K562 (cell line): ENCODE measurements around the gene EXOG. TPM values are rescaled to one million over a fixed set of nuclear protein-coding genes. Genes with fewer than 3 reads are reported as not detected.

ENCODE experiments used
- C11orf30 ChIP-seq: fragments of 450-650 bp; IDR thresholded peaks from 2 replicates; pipeline ENCODE4 v1.6.1; 2016; ENCODE audit warnings: low read depth, mild to moderate bottlenecking
- FOXM1 ChIP-seq, 2 experiments: fragments of 450-650 bp in 1 of 2; sonication (generic) in 1 of 2; formaldehyde crosslinking in 1 of 2; IDR thresholded peaks; 2 replicates each; pipeline versions ENCODE4 v1.6.1 to v1.9.0; 2017 to 2022; ENCODE audit warnings: low read depth in 2 of 2, mild to moderate bottlenecking in 2 of 2, missing genetic modification reagents in 1 of 2, moderate library complexity in 1 of 2
- MEIS2 ChIP-seq: fragments of 450-650 bp; IDR thresholded peaks from 2 replicates; pipeline ENCODE4 v1.6.1; 2014; ENCODE audit warnings: mild to moderate bottlenecking; ENCODE audit not compliant: partially characterized antibody
- NEUROD1 ChIP-seq: fragments of 150-350 bp; IDR thresholded peaks from 2 replicates; pipeline ENCODE4 v1.6.1; 2014; ENCODE audit warnings: borderline replicate concordance, low read length, low read depth; ENCODE audit not compliant: partially characterized antibody
- PHB ChIP-seq: fragments of 250-450 bp; sonication (Bioruptor Pico); IDR thresholded peaks from 2 replicates; pipeline ENCODE4 v1.5.0; 2021
- SMAD4 ChIP-seq: fragments of 250-450 bp; sonication (Bioruptor Pico); conservative IDR thresholded peaks from 2 replicates; pipeline ENCODE4 v1.8.0; 2021; ENCODE audit warnings: inconsistent platforms, mild to moderate bottlenecking, moderate library complexity
- YBX1 ChIP-seq: fragments of 450-650 bp; IDR thresholded peaks from 2 replicates; pipeline ENCODE4 v1.7.1; 2016; ENCODE audit warnings: mild to moderate bottlenecking
- polyA plus RNA-seq, 8 experiments: library from polyadenylated mRNA; depleted of rRNA in 4 of 8; stranded (reverse) in 5 of 8; unstranded in 3 of 8; fragments of >200 nt; fragmentation: Nextera tagmentation in 2 of 8; fragmentation: Illumina TruSeq in 1 of 8; extraction: Ambion mirVana in 2 of 8; extraction: Trizol in 1 of 8; gene quantifications; 2 replicates each; pipeline versions ENCODE4 v1.2.1 to v1.2.3, GENCODE V29; 2011 to 2014; ENCODE audit warnings: inconsistent platforms in 1 of 8, missing spikeins in 1 of 8
- total RNA-seq, 7 experiments: library from RNA; depleted of rRNA in 6 of 7; stranded (reverse); fragments of >200 nt in 6 of 7; fragmentation: Illumina TruSeq in 2 of 7; extraction: Trizol in 2 of 7; gene quantifications; 2 replicates each; pipeline versions ENCODE4 v1.2.1 to v1.2.3, GENCODE V29; 2011 to 2021; ENCODE audit warnings: low replicate concordance in 1 of 7
- TF ChIP-seq, protein P1 (sequence below): fragments of 200-600 bp; sonication (generic); IDR thresholded peaks from one replicate; pipeline ENCODE4 v1.6.1; 2012; ENCODE audit warnings: mild to moderate bottlenecking, low read depth, low read length, inconsistent platforms
- TF ChIP-seq, protein P2 (sequence below): sonication (generic); formaldehyde crosslinking; IDR thresholded peaks from 2 replicates; pipeline ENCODE4 v1.8.1; 2023; ENCODE audit warnings: mild to moderate bottlenecking, missing genetic modification reagents
- TF ChIP-seq, protein P3 (sequence below): fragments of 250-450 bp; sonication (Bioruptor Pico); IDR thresholded peaks from 2 replicates; pipeline ENCODE4 v1.8.0; 2021; ENCODE audit warnings: mild to moderate bottlenecking, moderate library complexity
- TF ChIP-seq, protein P4 (sequence below): fragments of 250-450 bp; sonication (Bioruptor Pico); IDR thresholded peaks from 2 replicates; pipeline ENCODE4 v1.5.1; 2021; ENCODE audit warnings: mild to moderate bottlenecking

EXOG gene
- total and polyA plus RNA-seq, 9 of the 15 experiments (the other 6 are each of a cell fraction or from before 2014, with no cell fraction given), result 10.8 to 21.7 (median 14.8) TPM

DNA sequence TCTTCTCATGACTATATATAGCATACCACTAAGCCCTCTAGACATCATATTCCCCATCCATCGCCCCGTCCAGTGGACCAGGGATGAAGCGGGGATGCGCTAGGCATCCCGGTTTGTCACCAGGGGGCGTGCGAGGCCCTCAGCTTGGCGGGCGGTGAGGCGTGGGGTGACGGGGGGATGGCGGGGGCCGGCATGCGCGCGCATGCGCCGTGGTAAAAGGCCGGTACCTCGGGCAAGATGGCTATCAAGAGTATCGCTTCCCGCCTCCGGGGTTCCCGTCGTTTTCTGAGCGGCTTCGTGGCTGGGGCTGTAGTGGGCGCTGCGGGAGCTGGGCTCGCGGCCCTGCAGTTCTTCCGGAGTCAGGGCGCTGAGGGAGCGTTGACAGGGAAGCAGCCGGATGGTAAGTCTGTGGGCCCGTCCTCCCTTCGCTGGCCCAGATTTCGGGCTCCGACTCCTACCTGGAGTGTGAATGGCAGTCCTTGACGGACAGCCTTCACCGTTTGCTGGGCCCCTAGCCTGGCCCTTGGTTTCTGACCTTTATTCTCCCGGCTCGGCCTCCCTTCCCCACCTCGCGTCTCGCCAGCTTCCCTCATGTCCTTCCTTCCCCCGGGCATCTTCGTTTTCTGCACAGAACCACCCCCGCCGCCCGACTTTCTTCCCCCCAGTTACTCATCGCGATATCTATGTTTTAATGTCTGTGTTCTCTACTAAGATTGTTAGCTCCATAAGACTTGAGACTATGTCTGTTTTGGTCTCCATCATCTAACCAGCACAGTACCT is at the start of gene EXOG (continued):
- TF ChIP-seq, protein P1, sequence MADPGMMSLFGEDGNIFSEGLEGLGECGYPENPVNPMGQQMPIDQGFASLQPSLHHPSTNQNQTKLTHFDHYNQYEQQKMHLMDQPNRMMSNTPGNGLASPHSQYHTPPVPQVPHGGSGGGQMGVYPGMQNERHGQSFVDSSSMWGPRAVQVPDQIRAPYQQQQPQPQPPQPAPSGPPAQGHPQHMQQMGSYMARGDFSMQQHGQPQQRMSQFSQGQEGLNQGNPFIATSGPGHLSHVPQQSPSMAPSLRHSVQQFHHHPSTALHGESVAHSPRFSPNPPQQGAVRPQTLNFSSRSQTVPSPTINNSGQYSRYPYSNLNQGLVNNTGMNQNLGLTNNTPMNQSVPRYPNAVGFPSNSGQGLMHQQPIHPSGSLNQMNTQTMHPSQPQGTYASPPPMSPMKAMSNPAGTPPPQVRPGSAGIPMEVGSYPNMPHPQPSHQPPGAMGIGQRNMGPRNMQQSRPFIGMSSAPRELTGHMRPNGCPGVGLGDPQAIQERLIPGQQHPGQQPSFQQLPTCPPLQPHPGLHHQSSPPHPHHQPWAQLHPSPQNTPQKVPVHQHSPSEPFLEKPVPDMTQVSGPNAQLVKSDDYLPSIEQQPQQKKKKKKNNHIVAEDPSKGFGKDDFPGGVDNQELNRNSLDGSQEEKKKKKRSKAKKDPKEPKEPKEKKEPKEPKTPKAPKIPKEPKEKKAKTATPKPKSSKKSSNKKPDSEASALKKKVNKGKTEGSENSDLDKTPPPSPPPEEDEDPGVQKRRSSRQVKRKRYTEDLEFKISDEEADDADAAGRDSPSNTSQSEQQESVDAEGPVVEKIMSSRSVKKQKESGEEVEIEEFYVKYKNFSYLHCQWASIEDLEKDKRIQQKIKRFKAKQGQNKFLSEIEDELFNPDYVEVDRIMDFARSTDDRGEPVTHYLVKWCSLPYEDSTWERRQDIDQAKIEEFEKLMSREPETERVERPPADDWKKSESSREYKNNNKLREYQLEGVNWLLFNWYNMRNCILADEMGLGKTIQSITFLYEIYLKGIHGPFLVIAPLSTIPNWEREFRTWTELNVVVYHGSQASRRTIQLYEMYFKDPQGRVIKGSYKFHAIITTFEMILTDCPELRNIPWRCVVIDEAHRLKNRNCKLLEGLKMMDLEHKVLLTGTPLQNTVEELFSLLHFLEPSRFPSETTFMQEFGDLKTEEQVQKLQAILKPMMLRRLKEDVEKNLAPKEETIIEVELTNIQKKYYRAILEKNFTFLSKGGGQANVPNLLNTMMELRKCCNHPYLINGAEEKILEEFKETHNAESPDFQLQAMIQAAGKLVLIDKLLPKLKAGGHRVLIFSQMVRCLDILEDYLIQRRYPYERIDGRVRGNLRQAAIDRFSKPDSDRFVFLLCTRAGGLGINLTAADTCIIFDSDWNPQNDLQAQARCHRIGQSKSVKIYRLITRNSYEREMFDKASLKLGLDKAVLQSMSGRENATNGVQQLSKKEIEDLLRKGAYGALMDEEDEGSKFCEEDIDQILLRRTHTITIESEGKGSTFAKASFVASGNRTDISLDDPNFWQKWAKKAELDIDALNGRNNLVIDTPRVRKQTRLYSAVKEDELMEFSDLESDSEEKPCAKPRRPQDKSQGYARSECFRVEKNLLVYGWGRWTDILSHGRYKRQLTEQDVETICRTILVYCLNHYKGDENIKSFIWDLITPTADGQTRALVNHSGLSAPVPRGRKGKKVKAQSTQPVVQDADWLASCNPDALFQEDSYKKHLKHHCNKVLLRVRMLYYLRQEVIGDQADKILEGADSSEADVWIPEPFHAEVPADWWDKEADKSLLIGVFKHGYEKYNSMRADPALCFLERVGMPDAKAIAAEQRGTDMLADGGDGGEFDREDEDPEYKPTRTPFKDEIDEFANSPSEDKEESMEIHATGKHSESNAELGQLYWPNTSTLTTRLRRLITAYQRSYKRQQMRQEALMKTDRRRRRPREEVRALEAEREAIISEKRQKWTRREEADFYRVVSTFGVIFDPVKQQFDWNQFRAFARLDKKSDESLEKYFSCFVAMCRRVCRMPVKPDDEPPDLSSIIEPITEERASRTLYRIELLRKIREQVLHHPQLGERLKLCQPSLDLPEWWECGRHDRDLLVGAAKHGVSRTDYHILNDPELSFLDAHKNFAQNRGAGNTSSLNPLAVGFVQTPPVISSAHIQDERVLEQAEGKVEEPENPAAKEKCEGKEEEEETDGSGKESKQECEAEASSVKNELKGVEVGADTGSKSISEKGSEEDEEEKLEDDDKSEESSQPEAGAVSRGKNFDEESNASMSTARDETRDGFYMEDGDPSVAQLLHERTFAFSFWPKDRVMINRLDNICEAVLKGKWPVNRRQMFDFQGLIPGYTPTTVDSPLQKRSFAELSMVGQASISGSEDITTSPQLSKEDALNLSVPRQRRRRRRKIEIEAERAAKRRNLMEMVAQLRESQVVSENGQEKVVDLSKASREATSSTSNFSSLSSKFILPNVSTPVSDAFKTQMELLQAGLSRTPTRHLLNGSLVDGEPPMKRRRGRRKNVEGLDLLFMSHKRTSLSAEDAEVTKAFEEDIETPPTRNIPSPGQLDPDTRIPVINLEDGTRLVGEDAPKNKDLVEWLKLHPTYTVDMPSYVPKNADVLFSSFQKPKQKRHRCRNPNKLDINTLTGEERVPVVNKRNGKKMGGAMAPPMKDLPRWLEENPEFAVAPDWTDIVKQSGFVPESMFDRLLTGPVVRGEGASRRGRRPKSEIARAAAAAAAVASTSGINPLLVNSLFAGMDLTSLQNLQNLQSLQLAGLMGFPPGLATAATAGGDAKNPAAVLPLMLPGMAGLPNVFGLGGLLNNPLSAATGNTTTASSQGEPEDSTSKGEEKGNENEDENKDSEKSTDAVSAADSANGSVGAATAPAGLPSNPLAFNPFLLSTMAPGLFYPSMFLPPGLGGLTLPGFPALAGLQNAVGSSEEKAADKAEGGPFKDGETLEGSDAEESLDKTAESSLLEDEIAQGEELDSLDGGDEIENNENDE, result no peak
- TF ChIP-seq, protein P2, sequence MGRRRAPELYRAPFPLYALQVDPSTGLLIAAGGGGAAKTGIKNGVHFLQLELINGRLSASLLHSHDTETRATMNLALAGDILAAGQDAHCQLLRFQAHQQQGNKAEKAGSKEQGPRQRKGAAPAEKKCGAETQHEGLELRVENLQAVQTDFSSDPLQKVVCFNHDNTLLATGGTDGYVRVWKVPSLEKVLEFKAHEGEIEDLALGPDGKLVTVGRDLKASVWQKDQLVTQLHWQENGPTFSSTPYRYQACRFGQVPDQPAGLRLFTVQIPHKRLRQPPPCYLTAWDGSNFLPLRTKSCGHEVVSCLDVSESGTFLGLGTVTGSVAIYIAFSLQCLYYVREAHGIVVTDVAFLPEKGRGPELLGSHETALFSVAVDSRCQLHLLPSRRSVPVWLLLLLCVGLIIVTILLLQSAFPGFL (CRISPR knock-in tag), result peak; percentile 70; the same call in 1 of the 2 replicates
- TF ChIP-seq C11orf30 (no peak), NEUROD1 (peak; percentile 62), MEIS2 (peak; percentile 85), YBX1 (no peak), SMAD4 (CRISPR knock-in tag) (peak; percentile 79; the same call in 1 of the 2 replicates), PHB (CRISPR knock-in tag) (0 out of 2 replicates have a peak, but pooled peaks have one; percentile 1), FOXM1 (IDR thresholded peaks at IDR 0.05; ENCODE audit: low read depth) (no peak), FOXM1 (CRISPR knock-in tag; IDR thresholded peaks at IDR 0.05; ENCODE audit: low read depth) (peak; percentile 86; the same call in 1 of the 2 replicates)
- TF ChIP-seq, protein P3, sequence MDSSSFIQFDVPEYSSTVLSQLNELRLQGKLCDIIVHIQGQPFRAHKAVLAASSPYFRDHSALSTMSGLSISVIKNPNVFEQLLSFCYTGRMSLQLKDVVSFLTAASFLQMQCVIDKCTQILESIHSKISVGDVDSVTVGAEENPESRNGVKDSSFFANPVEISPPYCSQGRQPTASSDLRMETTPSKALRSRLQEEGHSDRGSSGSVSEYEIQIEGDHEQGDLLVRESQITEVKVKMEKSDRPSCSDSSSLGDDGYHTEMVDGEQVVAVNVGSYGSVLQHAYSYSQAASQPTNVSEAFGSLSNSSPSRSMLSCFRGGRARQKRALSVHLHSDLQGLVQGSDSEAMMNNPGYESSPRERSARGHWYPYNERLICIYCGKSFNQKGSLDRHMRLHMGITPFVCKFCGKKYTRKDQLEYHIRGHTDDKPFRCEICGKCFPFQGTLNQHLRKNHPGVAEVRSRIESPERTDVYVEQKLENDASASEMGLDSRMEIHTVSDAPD (CRISPR knock-in tag), result no peak
- TF ChIP-seq, protein P4, sequence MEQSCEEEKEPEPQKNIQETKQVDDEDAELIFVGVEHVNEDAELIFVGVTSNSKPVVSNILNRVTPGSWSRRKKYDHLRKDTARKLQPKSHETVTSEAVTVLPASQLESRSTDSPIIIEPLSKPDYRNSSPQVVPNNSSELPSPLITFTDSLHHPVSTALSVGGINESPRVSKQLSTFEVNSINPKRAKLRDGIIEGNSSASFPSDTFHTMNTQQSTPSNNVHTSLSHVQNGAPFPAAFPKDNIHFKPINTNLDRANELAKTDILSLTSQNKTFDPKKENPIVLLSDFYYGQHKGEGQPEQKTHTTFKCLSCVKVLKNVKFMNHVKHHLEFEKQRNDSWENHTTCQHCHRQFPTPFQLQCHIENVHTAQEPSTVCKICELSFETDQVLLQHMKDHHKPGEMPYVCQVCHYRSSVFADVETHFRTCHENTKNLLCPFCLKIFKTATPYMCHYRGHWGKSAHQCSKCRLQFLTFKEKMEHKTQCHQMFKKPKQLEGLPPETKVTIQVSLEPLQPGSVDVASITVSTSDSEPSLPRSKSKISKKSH (CRISPR knock-in tag), result no peak
